Measurements from ENCODE around the gene KCNK7.

GRCh38 chr11:65573391-65574079, 22.1 kb downstream of the KCNK7 start:
- no peak for TF ChIP-seq CTCF (conservative IDR thresholded peaks at IDR 0.05; ENCODE audit: low read depth, low read length)
- no peak for TF ChIP-seq EZH2 (IDR thresholded peaks at IDR 0.05; ENCODE audit: low read length, unreplicated experiment)
- no peak for TF ChIP-seq EZH2phosphoT487 (IDR thresholded peaks at IDR 0.05; ENCODE audit: borderline replicate concordance, low read length)
